ENCODE data around the gene HDAC9. TPM values are rescaled to one million over a fixed set of nuclear protein-coding genes. Genes with fewer than 3 reads are reported as not detected.
A peak's percentile ranks its signal among the peaks of the same experiment; 100 is the strongest.

HDAC9 gene
- total RNA-seq, 1 experiment from 2014 or later = 7.7 TPM

GRCh38 chr7:18927134-18927533 lies 431.6 kb downstream of the HDAC9 start:
- Mint-ChIP-seq H3K9me3 (no peaks in the 10 kb centered on the region), H3K27me3 (ENCODE audit: low read depth) (no peaks in the 10 kb centered on the region)
- H3K23ac ChIP-seq (ENCODE audit: insufficient read length, low read depth, low read length) = no peak overlapping the region

More at GRCh38 chr7:18927134-18927533, 431.6 kb downstream of the HDAC9 start:
- Histone ChIP-seq H3K4me1 (ENCODE audit: insufficient read depth, low read length) (no peaks in the 10 kb centered on the region), H3K4me2 (ENCODE audit: insufficient read depth, insufficient read length, low read length) (no peak overlapping the region), H2BK5ac (ENCODE audit: insufficient read length, low read length) (no peak overlapping the region), H2AFZ (ENCODE audit: low read length) (no peak overlapping the region), H3K27me3 (ENCODE audit: insufficient read depth, low read length) (no peaks in the 10 kb centered on the region), H3K79me2 (ENCODE audit: insufficient read depth, low read length) (no peaks in the 10 kb centered on the region), H3K23me2 (ENCODE audit: insufficient read length, low read depth, low read length, poor library complexity, severe bottlenecking) (no peaks in the 10 kb centered on the region), H3K9me3 (ENCODE audit: control insufficient read depth, low read depth, low read length) (no peaks in the 10 kb centered on the region), H3K79me1 (ENCODE audit: insufficient read depth, low read depth, low read length, poor library complexity, severe bottlenecking) (no peaks in the 10 kb centered on the region), H4K5ac (ENCODE audit: insufficient read length, low read depth, low read length) (no peak overlapping the region), H2AK5ac (ENCODE audit: insufficient read length, low read length) (no peak overlapping the region), H2BK120ac (ENCODE audit: low read depth, low read length, poor library complexity, severe bottlenecking) (no peak overlapping the region), H4K20me1 (ENCODE audit: control insufficient read depth, insufficient read depth, insufficient read length) (no peaks in the 10 kb centered on the region), H3K27ac (ENCODE audit: insufficient read length, low read depth, low read length) (no peak overlapping the region), H3K9ac (ENCODE audit: extremely low read depth, insufficient read length, low read length) (no peak overlapping the region), H4K8ac (replicated peaks; ENCODE audit: insufficient read length, low read depth, low read length) (no peak overlapping the region), H3K18ac (ENCODE audit: insufficient read length, low read depth, low read length) (no peak overlapping the region), H2BK15ac (ENCODE audit: low read depth, low read length) (no peak overlapping the region), H3T11ph (ENCODE audit: low read length) (no peak overlapping the region), H3K14ac (ENCODE audit: insufficient read depth, low read length) (no peak overlapping the region), H3K56ac (ENCODE audit: insufficient read length, low read depth, low read length) (no peak overlapping the region), H2BK20ac (ENCODE audit: low read depth, low read length, poor library complexity, severe bottlenecking) (no peak overlapping the region), H2BK12ac (ENCODE audit: insufficient read length, low read depth, low read length) (no peak overlapping the region), H4K91ac (ENCODE audit: insufficient read length, low read depth, low read length) (no peak overlapping the region), H3K4ac (ENCODE audit: low read depth, low read length) (no peak overlapping the region)
- no peak for TF ChIP-seq CTCF (conservative IDR thresholded peaks at IDR 0.05)
- no peak for DNase-seq
- no peaks in the 10 kb centered on the region for H3K36me3 Mint-ChIP-seq (ENCODE audit: insufficient read depth in 1 of 3, low read depth in 3 of 3)
- no CpG with 5 or more reads among the region's 2 CpGs for WGBS (ENCODE audit: extremely low coverage, insufficient read length, low lambda C conversion rate)
- H3K4me3 Mint-ChIP-seq = no peak overlapping the region
- H3K27ac Mint-ChIP-seq = peak overlapping the region in 1 of 3 experiments; percentile 13; a peak in 2 of 7 replicates
- peaks cover 0 to 3% of the 10 kb centered on the region in 2 experiments; a peak in 1 of 4 replicates for H3K4me1 Mint-ChIP-seq

All from H9 (cell line).